C4-2B (cell line): ENCODE results near the gene PDE8B.

Source experiments
- ZFX ChIP-seq: fragments of 450-650 bp; IDR thresholded peaks from 2 replicates; pipeline ENCODE4 v1.6.1; 2017
- TF ChIP-seq, protein P1 (sequence below): fragments of 450-650 bp; conservative IDR thresholded peaks from 2 replicates; pipeline ENCODE4 v1.5.1; 2017; ENCODE audit warnings: mild to moderate bottlenecking

DNA sequence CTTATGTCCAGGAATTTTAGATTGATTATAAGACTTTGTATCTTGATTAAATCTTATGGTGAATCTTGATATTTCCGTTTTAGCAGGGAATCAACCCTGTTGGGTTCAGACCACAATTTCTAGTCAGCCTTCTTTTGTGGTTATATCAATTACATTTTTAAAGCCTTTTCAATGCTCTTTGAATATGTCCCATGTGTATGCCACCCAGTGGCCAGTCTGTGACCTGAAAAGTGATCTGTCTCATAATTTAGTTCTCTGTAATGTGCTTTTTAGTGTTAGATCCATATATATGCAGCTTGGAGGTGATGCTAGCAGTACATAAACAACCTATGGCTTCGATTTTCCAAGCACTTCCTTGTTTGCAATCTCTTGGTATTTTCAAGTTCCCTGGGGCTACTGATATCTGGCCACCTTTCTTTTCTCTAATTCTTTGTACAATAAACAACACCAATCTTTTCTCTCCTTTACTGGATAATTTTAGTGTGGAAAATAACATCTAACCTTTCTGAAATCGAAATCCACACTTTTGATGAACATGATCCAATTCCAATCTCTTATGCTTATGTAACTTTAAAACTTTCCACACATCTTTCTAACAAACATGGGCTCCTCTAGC lies 28.8 kb downstream of the PDE8B start:
- TF ChIP-seq, protein P1, sequence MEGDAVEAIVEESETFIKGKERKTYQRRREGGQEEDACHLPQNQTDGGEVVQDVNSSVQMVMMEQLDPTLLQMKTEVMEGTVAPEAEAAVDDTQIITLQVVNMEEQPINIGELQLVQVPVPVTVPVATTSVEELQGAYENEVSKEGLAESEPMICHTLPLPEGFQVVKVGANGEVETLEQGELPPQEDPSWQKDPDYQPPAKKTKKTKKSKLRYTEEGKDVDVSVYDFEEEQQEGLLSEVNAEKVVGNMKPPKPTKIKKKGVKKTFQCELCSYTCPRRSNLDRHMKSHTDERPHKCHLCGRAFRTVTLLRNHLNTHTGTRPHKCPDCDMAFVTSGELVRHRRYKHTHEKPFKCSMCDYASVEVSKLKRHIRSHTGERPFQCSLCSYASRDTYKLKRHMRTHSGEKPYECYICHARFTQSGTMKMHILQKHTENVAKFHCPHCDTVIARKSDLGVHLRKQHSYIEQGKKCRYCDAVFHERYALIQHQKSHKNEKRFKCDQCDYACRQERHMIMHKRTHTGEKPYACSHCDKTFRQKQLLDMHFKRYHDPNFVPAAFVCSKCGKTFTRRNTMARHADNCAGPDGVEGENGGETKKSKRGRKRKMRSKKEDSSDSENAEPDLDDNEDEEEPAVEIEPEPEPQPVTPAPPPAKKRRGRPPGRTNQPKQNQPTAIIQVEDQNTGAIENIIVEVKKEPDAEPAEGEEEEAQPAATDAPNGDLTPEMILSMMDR, result peak; percentile 78
- no peak for TF ChIP-seq ZFX
